ENCODE measurements around the gene MOCS1. TPM values are rescaled to one million over a fixed set of nuclear protein-coding genes. Genes with fewer than 3 reads are reported as not detected.

MOCS1 gene
- total and polyA plus RNA-seq, 8 donors, result 6.9 to 13.8 (median 8.4) TPM

DNA sequence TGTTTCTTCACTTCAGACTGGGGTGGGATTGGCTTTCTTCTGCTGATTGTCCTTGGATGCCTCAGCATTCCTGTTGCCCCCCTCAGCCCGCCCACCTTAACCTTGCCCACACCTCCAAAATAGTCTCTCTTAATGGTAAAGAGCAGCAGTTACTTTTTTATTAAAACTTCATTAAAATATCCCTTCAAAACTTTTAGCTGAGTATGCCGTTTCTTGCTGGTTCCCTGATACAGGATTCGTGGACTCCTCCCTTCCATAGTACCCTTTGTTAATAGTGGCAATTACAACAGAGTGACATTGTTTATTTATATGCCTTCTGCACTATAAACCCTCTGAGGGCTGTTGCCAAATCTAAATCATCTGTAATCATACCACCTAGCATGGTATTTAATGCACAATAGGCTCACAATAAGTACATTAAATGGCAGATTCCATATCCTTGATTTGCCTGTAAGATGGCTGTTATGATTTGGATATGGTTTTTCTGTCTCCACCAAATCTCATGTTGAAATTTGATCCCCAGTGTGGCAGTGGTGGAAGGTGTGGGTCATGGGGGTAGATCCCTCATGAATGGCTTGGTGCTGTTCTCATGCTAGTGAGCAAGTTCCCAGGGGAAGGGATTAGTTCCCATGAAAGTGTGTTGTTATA is 3.5 kb upstream of the MOCS1 start:
- no peak for ATAC-seq
- FAIRE-seq, result no peak
- WGBS, 2 donors, result 89 to 94% methylated on average over 3 of the region's 3 CpGs

GRCh38 chr6:39936857-39937256 is 2.6 kb upstream of the MOCS1 start:
- 94 to 96% methylated on average over 1 of the region's 1 CpG for WGBS, 2 donors
- Histone ChIP-seq H3K27me3 (no peaks in the 10 kb centered on the region), H3K36me3 (no peaks in the 10 kb centered on the region), H3K9me3 (no peaks in the 10 kb centered on the region), H3K27ac (no peak overlapping the region), H3K4me1 (peaks cover 0 to 16% (median 0%) of the 10 kb centered on the region in 3 donors), H3K4me3 (no peak overlapping the region)
- no peak for TF ChIP-seq CTCF (IDR thresholded peaks at IDR 0.05)
- intact Hi-C loops (cut with DNase I), result no loop called here
- no peak for FAIRE-seq
- no peak for DNase-seq
- ATAC-seq, result no peak

More for the DNA sequence above, 3.5 kb upstream of the MOCS1 start:
- no peak for DNase-seq
- Histone ChIP-seq H3K4me3 (no peak overlapping the region), H3K36me3 (no peaks in the 10 kb centered on the region), H3K4me1 (peaks cover 0 to 16% (median 0%) of the 10 kb centered on the region in 3 donors), H3K27ac (no peak overlapping the region), H3K27me3 (no peaks in the 10 kb centered on the region), H3K9me3 (no peaks in the 10 kb centered on the region)
- TF ChIP-seq CTCF (IDR thresholded peaks at IDR 0.05), result no peak
- intact Hi-C loops (cut with DNase I), result no loop called here

- Histone ChIP-seq H3K27me3 (no peaks in the 10 kb centered on the region), H3K4me1 (peaks cover 0 to 16% (median 0%) of the 10 kb centered on the region in 3 donors), H3K27ac (no peak overlapping the region), H3K36me3 (no peaks in the 10 kb centered on the region), H3K9me3 (no peaks in the 10 kb centered on the region), H3K4me3 (no peak overlapping the region)
- 74 to 76% methylated on average over 2 of the region's 2 CpGs for WGBS, 2 donors
- intact Hi-C loops (cut with DNase I), result no loop called here
- no peak for FAIRE-seq
- no peak for TF ChIP-seq CTCF (IDR thresholded peaks at IDR 0.05)
- ATAC-seq, result no peak
- no peak for DNase-seq
These were observed 979 bp upstream of the MOCS1 start for GRCh38 chr6:39935241-39935640.

DNA sequence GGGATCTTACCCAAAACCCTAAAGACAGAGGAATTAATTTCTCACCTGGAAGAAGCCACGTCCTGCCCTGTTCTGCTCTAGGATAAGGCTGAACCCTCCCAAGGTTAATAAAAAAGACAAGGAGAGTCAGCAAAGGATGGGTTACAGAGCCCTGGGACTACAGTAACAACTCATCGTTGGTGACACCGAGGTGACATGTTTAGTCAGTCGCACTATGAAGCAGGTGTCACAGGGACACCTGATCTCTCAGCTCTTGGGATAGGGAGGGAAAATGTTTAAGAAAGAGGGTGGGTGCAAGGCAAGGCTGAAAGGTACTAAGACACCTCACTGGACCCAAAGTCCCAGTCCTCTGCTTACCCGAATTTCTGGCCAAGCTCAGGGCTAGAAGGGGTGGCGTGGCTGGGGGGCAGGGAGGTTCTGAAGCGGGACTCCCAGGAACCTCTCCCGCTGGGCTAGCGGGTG is 562 bp downstream of the MOCS1 start:
- DNase-seq (no peak), ATAC-seq (peak; percentile 19 to 30 (median 24)), FAIRE-seq (no peak)
- Histone ChIP-seq H3K36me3 (no peaks in the 10 kb centered on the region), H3K9me3 (no peaks in the 10 kb centered on the region), H3K27ac (peak overlapping the region; percentile 24 to 55 (median 32)), H3K4me1 (peaks cover 0 to 20% (median 0%) of the 10 kb centered on the region in 3 donors), H3K4me3 (peak overlapping the region; percentile 56 to 86 (median 73)), H3K27me3 (no peaks in the 10 kb centered on the region)
- WGBS, 2 donors, result 8 to 9% methylated on average over 9 of the region's 9 CpGs
- TF ChIP-seq CTCF (IDR thresholded peaks at IDR 0.05), result no peak
- intact Hi-C loops (cut with DNase I), result no loop called here

DNA sequence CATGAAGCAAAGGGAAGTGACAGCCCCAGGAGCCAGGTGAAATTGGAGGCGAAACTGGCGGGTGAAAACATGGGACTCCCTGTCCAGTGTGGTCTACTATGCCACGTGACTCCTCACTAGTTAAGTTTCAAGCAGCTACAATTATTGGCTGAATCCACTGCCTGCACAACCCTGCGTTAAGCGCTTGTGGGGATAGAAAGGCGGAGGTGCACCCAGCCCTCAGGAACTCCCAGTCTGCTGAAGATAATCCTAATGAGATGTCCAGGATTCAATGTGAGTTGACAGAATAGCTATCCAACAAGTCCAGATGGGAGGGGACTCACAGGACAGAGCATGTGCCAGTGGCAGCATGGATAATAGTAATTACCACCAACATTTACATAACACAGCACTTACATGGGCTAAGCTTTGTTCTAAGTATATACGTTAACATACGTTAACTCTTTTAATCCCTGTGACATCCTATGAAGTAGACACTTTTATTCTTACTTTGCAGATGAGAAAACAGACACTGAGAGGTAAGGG is 1.8 kb downstream of the MOCS1 start:
- Histone ChIP-seq H3K36me3 (no peaks in the 10 kb centered on the region), H3K27ac (no peak overlapping the region), H3K4me3 (no peak overlapping the region), H3K4me1 (peaks cover 0 to 20% (median 0%) of the 10 kb centered on the region in 3 donors), H3K27me3 (no peaks in the 10 kb centered on the region), H3K9me3 (no peaks in the 10 kb centered on the region)
- 92 to 94% methylated on average over 8 of the region's 8 CpGs for WGBS, 2 donors
- no peak for TF ChIP-seq CTCF (IDR thresholded peaks at IDR 0.05)
- ATAC-seq (no peak), DNase-seq (no peak), FAIRE-seq (no peak)
- intact Hi-C loops (cut with DNase I), result no loop called here

Measured in pancreas (tissue), 10 donors.